ENCODE measurements around the gene MAP4K5.

The MAP4K5 gene

DNA sequence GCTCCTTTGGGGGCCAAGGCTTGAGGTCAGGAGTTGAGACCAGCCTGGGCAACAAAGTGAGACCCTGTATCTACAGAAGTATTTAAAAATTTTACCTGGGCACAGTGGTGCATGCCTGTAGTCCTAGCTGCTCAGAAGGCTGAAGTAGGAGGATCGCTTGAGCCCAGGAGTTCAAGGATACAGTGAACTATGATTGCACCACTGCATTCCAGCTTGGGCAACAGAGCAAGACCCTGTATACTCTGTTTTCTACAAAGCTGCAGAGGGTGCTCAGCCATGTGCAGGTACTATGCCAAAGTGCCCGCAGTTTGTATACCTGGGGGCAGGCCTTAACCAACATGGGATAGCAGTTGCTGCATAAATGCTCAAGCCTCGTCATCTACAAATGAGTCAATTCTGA, 108.8 kb downstream of the MAP4K5 start:
- H3K4me3 ChIP-seq (ENCODE audit: low read depth, low read length) = no peak overlapping the region
- TF ChIP-seq, protein P1, sequence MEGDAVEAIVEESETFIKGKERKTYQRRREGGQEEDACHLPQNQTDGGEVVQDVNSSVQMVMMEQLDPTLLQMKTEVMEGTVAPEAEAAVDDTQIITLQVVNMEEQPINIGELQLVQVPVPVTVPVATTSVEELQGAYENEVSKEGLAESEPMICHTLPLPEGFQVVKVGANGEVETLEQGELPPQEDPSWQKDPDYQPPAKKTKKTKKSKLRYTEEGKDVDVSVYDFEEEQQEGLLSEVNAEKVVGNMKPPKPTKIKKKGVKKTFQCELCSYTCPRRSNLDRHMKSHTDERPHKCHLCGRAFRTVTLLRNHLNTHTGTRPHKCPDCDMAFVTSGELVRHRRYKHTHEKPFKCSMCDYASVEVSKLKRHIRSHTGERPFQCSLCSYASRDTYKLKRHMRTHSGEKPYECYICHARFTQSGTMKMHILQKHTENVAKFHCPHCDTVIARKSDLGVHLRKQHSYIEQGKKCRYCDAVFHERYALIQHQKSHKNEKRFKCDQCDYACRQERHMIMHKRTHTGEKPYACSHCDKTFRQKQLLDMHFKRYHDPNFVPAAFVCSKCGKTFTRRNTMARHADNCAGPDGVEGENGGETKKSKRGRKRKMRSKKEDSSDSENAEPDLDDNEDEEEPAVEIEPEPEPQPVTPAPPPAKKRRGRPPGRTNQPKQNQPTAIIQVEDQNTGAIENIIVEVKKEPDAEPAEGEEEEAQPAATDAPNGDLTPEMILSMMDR (IDR thresholded peaks at IDR 0.05; ENCODE audit: borderline replicate concordance, insufficient read depth, low read depth, low read length) = no peak

DNA sequence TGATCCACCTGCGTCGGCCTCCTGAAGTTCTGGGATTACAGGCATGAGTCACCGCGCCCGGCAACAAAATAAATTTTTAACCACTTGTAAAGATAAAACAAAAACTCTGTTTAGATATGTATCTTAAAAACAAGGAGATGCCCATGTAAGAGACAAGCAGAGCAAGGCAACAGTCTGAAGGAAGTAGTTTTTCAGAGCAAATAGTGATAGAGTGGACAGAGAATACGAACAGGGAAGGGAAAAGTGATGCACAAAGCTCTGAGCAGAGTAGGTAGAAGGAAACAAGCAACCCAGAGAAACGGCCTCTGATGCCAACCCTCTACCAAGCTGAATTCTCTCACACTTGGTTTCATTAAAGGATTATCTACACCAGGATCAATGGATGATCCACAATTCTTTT, 110.9 kb downstream of the MAP4K5 start:
- TF ChIP-seq, protein P1 (IDR thresholded peaks at IDR 0.05; ENCODE audit: borderline replicate concordance, insufficient read depth, low read depth, low read length) = no peak
- no peak overlapping the region for H3K4me3 ChIP-seq (ENCODE audit: low read depth, low read length)

DNA sequence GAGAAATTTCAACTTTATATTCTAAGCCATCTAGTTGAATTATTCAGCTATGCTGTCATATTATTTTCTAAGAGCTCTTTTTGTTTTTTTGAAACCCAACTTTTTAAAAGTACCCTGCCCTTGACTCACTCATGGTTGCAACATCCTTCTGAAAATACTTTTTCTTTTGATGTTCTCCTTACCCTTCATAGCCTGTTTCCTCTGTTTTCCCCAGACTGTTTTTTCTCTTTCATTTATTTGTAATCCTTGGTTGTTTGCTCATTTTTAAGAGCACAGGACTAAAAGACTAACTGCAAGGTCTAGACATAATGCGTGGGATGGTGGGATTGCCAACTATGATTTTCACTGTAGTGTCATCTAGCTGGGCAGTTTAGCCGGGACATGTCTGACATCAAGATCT, 114.5 kb downstream of the MAP4K5 start:
- TF ChIP-seq, protein P1 (IDR thresholded peaks at IDR 0.05; ENCODE audit: borderline replicate concordance, insufficient read depth, low read depth, low read length) = no peak
- H3K4me3 ChIP-seq (ENCODE audit: low read depth, low read length) = no peak overlapping the region

DNA sequence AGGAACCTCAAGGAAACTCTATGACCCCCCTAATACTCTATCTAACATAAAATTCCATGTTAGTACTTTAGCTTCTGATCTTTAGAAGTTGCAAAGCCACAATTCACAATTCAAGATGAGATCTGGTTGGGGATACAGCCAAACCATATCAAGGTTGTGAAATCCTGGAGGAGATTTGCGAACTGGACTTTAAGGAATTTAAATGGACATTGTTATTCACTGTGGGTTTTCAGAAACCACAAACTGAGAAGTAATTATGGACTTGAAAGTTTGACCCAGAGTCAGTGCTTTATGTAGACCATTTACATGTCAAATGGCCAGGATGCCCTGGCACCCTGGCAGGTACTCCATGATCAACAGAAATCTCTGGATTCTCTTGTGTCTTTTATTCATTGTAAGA, 121.4 kb downstream of the MAP4K5 start:
- no peak overlapping the region for H3K4me3 ChIP-seq (ENCODE audit: low read depth, low read length)
- TF ChIP-seq, protein P1 (IDR thresholded peaks at IDR 0.05; ENCODE audit: borderline replicate concordance, insufficient read depth, low read depth, low read length) = no peak

DNA sequence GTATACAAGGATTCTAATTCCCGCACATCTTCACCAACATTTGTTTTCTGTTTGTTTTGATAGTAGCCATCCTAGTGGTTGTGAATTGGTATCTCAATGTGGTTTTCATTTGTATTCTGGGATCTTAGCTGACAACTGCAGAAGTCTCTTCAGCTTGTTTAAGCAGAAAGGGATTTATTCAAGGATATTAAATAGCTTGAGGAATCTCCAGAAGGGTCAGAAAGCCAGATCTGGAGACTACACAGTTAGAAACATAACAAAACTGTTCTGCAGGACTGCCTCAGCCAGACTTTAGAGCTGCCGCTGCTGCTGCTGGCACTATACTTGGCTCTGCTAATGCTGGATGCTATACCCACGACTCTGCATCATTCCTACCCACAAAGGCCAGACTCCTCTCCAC, 122.3 kb downstream of the MAP4K5 start:
- TF ChIP-seq, protein P1 (IDR thresholded peaks at IDR 0.05; ENCODE audit: borderline replicate concordance, insufficient read depth, low read depth, low read length) = no peak
- H3K4me3 ChIP-seq (ENCODE audit: low read depth, low read length) = no peak overlapping the region

DNA sequence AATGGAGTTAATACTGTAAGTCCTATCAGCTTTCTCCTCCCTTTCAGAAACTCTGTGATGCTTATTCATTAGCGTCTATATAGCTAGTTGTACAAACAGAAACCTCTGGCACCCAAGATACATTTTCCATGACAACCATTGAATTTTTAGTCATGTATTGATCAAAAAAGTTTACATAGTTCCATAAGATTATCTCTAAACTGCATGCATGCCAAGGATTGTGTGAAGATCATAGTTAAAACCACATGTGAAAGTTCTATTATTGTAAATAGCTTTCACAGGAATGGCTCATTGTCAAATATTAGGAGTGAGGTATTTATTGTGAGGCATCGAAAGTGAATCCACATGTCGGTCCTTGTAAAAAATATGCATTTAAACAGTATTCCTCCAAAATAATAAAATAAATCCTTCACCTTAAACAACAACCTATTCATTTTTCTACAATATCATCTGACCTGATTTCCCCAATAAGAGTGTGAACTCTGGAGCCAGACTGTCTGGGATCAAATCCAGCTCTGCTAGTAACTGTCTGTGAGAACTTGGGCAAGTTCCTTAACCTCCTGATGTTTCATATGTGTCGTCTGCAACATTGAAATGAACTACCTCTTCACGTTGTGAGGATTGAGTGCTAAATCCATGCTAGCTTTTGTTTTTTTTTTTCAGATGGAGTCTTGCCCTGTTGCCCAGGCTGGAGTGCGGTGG, 125.1 kb downstream of the MAP4K5 start:
- TF ChIP-seq, protein P1 (IDR thresholded peaks at IDR 0.05; ENCODE audit: borderline replicate concordance, insufficient read depth, low read depth, low read length) = no peak
- no peak overlapping the region for H3K4me3 ChIP-seq (ENCODE audit: low read depth, low read length)

DNA sequence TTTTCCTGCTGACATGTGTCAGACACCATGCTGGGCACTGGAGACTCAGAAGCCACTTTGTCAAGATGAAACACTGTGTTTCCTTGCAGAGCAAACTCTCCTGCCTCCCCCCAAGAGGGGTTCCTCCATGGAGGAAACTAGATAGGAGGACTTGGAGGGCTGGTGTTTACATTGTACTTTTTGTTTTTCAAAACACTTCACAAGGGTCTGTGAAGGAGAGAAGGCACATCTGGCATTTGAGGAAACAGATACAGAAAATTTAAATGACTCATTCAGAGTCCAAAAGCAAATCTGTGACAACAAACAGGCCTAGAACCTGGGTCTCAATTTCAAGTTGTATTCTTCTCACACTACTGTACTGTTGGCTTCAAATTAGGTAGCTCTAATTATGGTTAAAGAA, 128.9 kb downstream of the MAP4K5 start:
- H3K4me3 ChIP-seq (ENCODE audit: low read depth, low read length) = no peak overlapping the region
- TF ChIP-seq, protein P1 (IDR thresholded peaks at IDR 0.05; ENCODE audit: borderline replicate concordance, insufficient read depth, low read depth, low read length) = no peak

All from GM12875 (cell line).